Trophoblast cell (in vitro differentiated cells and primary cell): ENCODE results near the gene RFC3.

Source experiments
- DNase-seq, 2 donors: peaks; one replicate each; pipeline ENCODE4 v3.0.0-alpha.2; 2016
- H2AFZ ChIP-seq: 2 replicates; pipeline ENCODE4 v1.6.1; 2013; ENCODE audit warnings: low read length, moderate library complexity, mild to moderate bottlenecking; ENCODE audit not compliant: insufficient read depth, poor library complexity
- H2AK5ac ChIP-seq: 2 replicates; pipeline ENCODE4 v1.6.1; 2013; ENCODE audit warnings: mild to moderate bottlenecking, low read length
- H2BK120ac ChIP-seq: 2 replicates; pipeline ENCODE4 v1.6.1; 2013; ENCODE audit warnings: low read length, mild to moderate bottlenecking, moderate library complexity; ENCODE audit not compliant: insufficient read depth, poor library complexity
- H2BK12ac ChIP-seq: 2 replicates; pipeline ENCODE4 v1.6.1; 2013; ENCODE audit warnings: mild to moderate bottlenecking, low read length, moderate library complexity
- H2BK5ac ChIP-seq: 2 replicates; pipeline ENCODE4 v1.6.1; 2013; ENCODE audit warnings: low read length, low read depth, moderate library complexity, mild to moderate bottlenecking; ENCODE audit not compliant: poor library complexity
- H3K14ac ChIP-seq: 2 replicates; pipeline ENCODE4 v1.6.1; 2013; ENCODE audit warnings: mild to moderate bottlenecking, low read length
- H3K18ac ChIP-seq: 2 replicates; pipeline ENCODE4 v1.6.1; 2013; ENCODE audit warnings: mild to moderate bottlenecking, low read length
- H3K23ac ChIP-seq: 2 replicates; pipeline ENCODE4 v1.6.1; 2013; ENCODE audit warnings: low read length
- H3K27ac ChIP-seq: 2 replicates; pipeline ENCODE4 v1.5.1; 2013; ENCODE audit warnings: low read depth, mild to moderate bottlenecking, inconsistent platforms, low read length, moderate library complexity
- H3K27me3 ChIP-seq: 2 replicates; pipeline ENCODE4 v1.6.1; 2013; ENCODE audit warnings: inconsistent platforms, mild to moderate bottlenecking, low read length, moderate library complexity; ENCODE audit not compliant: insufficient read depth
- H3K36me3 ChIP-seq, 2 experiments: 1 replicate in 1 of 2; 2 replicates in 1 of 2; pipeline ENCODE4 v1.6.1; 2013; ENCODE audit warnings: low read length in 2 of 2, mild to moderate bottlenecking in 2 of 2, moderate library complexity in 1 of 2; ENCODE audit not compliant: insufficient read depth in 2 of 2, control insufficient read depth in 1 of 2
- H3K4ac ChIP-seq: 2 replicates; pipeline ENCODE4 v1.6.1; 2013; ENCODE audit warnings: low read depth, mild to moderate bottlenecking, low read length, moderate library complexity
- H3K4me1 ChIP-seq, 2 experiments: 1 replicate in 1 of 2; 2 replicates in 1 of 2; pipeline ENCODE4 v1.6.1; 2013; ENCODE audit warnings: low read length in 2 of 2, mild to moderate bottlenecking in 2 of 2, moderate library complexity in 1 of 2; ENCODE audit not compliant: insufficient read depth in 2 of 2, control insufficient read depth in 1 of 2
- H3K4me2 ChIP-seq: 2 replicates; pipeline ENCODE4 v1.6.1; 2013; ENCODE audit warnings: inconsistent platforms, mild to moderate bottlenecking, low read length, moderate library complexity
- H3K4me3 ChIP-seq: 2 replicates; pipeline ENCODE4 v1.5.1; 2013; ENCODE audit warnings: mild to moderate bottlenecking, low read depth, low read length, inconsistent platforms
- H3K79me1 ChIP-seq: one replicate; pipeline ENCODE4 v1.6.1; 2013; ENCODE audit warnings: low read length
- H3K79me2 ChIP-seq: 2 replicates; pipeline ENCODE4 v1.6.1; 2013; ENCODE audit warnings: low read length, mild to moderate bottlenecking; ENCODE audit not compliant: control insufficient read depth, insufficient read depth, poor library complexity
- H3K9ac ChIP-seq: 2 replicates; pipeline ENCODE4 v1.6.1; 2013; ENCODE audit warnings: mild to moderate bottlenecking, low read length
- H3K9me3 ChIP-seq: 2 replicates; pipeline ENCODE4 v1.6.1; 2013; ENCODE audit warnings: low read depth, mild to moderate bottlenecking, control low read depth, inconsistent platforms, low read length; ENCODE audit not compliant: insufficient read depth
- H4K12ac ChIP-seq: 2 replicates; pipeline ENCODE4 v1.6.1; 2013; ENCODE audit warnings: low read depth, mild to moderate bottlenecking, low read length, moderate library complexity
- H4K8ac ChIP-seq: 2 replicates; pipeline ENCODE4 v1.6.1; 2013; ENCODE audit warnings: low read depth, mild to moderate bottlenecking, low read length, moderate library complexity
- H4K91ac ChIP-seq: one replicate; pipeline ENCODE4 v1.6.1; 2013; ENCODE audit warnings: low read depth, mild to moderate bottlenecking, low read length, moderate library complexity
- whole genome bisulfite sequencing: extraction: QIAGEN DNeasy Blood & Tissue Kit; methylation state at CpG from one replicate; pipeline ENCODE4 v1.1.7; 2013; ENCODE audit warnings: missing lambda C conversion rate; ENCODE audit not compliant: insufficient read length, insufficient coverage; ENCODE audit errors: extremely low coverage; 5-methylcytosine and 5-hydroxymethylcytosine counted together

RFC3 gene

DNA sequence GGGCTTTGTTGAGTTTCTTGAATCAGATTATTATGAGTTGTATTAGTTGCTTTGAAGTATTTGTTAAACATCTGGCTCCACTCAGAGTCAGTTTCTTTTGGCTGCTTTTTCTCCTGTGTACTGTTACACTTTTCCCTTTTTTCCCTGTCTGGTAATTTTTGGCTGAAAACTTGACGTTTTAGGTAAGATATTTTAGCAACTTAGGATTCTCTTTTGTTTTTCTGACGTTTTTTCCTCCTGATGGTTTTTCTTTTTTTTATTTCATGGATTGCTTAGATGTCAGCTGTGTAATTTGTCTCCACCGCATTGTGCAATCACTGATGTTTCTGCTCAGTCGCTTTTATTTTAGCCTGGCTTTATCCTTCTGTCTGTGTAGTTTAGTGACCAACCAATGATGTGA is 20.7 kb downstream of the RFC3 start:
- no peak overlapping the region for H3K9ac ChIP-seq
- no peak overlapping the region for H3K18ac ChIP-seq
- no peak overlapping the region for H4K91ac ChIP-seq
- no peaks in the 10 kb centered on the region for H3K9me3 ChIP-seq
- no peak overlapping the region for H4K8ac ChIP-seq
- H3K4me2 ChIP-seq, result no peak overlapping the region
- no peak overlapping the region for H3K14ac ChIP-seq
- H3K4me3 ChIP-seq, result no peak overlapping the region
- H2BK12ac ChIP-seq, result no peak overlapping the region
- no CpG with 5 or more reads among the region's 4 CpGs for WGBS
- no peak overlapping the region for H3K4ac ChIP-seq
- H2BK120ac ChIP-seq, result no peak overlapping the region
- H3K23ac ChIP-seq, result no peak overlapping the region
- no peak overlapping the region for H2AK5ac ChIP-seq
- H3K79me1 ChIP-seq, result no peaks in the 10 kb centered on the region
- H3K4me1 ChIP-seq, result no peaks in the 10 kb centered on the region
- no peak for DNase-seq
- H3K27me3 ChIP-seq, result no peaks in the 10 kb centered on the region
- no peaks in the 10 kb centered on the region for H3K79me2 ChIP-seq
- peaks cover 0 to 4% of the 10 kb centered on the region in 2 experiments for H3K36me3 ChIP-seq
- H2BK5ac ChIP-seq, result no peak overlapping the region
- H2AFZ ChIP-seq, result no peak overlapping the region
- no peak overlapping the region for H3K27ac ChIP-seq
- no peak overlapping the region for H4K12ac ChIP-seq

DNA sequence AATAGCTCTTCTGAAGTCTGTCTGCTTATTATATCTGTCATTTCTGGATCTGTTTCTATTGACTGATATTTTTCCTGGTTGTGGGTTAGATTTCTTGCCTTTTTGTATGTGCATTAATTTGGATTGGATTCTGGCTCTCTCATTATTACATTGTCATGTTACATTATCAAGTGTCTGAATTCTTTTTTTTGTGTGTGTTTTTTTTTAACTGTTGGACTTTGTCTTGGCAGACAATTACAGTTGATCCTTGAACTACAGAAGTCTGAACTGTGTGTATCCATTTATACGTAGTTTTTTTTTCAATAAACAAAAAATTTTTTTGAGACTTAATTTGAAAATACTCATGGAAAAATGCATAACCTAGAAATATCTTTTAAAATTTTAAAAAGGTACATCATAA is 22.5 kb downstream of the RFC3 start:
- H2AFZ ChIP-seq, result no peak overlapping the region
- no peak overlapping the region for H2BK12ac ChIP-seq
- no peak overlapping the region for H4K91ac ChIP-seq
- H3K23ac ChIP-seq, result no peak overlapping the region
- H3K27me3 ChIP-seq, result no peaks in the 10 kb centered on the region
- H3K18ac ChIP-seq, result no peak overlapping the region
- no peaks in the 10 kb centered on the region for H3K9me3 ChIP-seq
- no peak for DNase-seq
- no peak overlapping the region for H4K12ac ChIP-seq
- no peaks in the 10 kb centered on the region for H3K79me2 ChIP-seq
- no peak overlapping the region for H3K4ac ChIP-seq
- WGBS, result no CpG with 5 or more reads among the region's 1 CpG
- H3K4me1 ChIP-seq, result no peaks in the 10 kb centered on the region
- H4K8ac ChIP-seq, result no peak overlapping the region
- no peak overlapping the region for H3K4me3 ChIP-seq
- no peak overlapping the region for H2BK120ac ChIP-seq
- H2AK5ac ChIP-seq, result no peak overlapping the region
- peaks cover 0 to 2% of the 10 kb centered on the region in 2 experiments for H3K36me3 ChIP-seq
- no peak overlapping the region for H2BK5ac ChIP-seq
- H3K4me2 ChIP-seq, result no peak overlapping the region
- H3K14ac ChIP-seq, result no peak overlapping the region
- H3K27ac ChIP-seq, result no peak overlapping the region
- no peaks in the 10 kb centered on the region for H3K79me1 ChIP-seq
- H3K9ac ChIP-seq, result no peak overlapping the region

DNA sequence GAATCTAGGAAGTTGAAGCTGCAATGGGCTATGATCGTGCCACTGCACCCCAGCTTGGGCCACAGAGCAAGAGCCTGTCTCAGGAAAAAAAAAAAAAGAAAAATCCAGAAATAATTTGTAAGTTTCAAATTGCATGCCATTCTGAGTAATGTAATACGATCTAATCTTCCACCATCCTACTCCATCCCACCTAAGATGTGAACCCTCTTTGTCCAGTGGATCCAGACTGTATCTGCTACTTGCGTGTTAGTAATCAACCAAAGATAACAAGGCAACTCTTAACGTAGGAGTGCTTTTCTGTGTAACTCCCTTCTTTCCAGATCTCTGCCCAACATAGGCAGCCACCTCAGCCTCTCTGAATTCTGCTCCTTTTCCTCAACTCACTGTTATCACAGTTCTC is 24.3 kb downstream of the RFC3 start:
- no peak overlapping the region for H2BK5ac ChIP-seq
- peaks cover 9% of the 10 kb centered on the region in 2 experiments for H3K4me1 ChIP-seq
- no peak overlapping the region for H2BK12ac ChIP-seq
- no peak overlapping the region for H3K18ac ChIP-seq
- H2BK120ac ChIP-seq, result no peak overlapping the region
- no peak overlapping the region for H4K91ac ChIP-seq
- H4K8ac ChIP-seq, result no peak overlapping the region
- H3K9me3 ChIP-seq, result no peaks in the 10 kb centered on the region
- no peak overlapping the region for H4K12ac ChIP-seq
- H3K4me3 ChIP-seq, result no peak overlapping the region
- no peak overlapping the region for H3K4ac ChIP-seq
- DNase-seq, result no peak
- WGBS, result no CpG with 5 or more reads among the region's 4 CpGs
- no peaks in the 10 kb centered on the region for H3K36me3 ChIP-seq
- no peaks in the 10 kb centered on the region for H3K79me2 ChIP-seq
- no peak overlapping the region for H2AFZ ChIP-seq
- no peak overlapping the region for H2AK5ac ChIP-seq
- no peaks in the 10 kb centered on the region for H3K27me3 ChIP-seq
- H3K4me2 ChIP-seq, result no peak overlapping the region
- H3K27ac ChIP-seq, result no peak overlapping the region
- H3K79me1 ChIP-seq, result peaks cover 3% of the 10 kb centered on the region
- H3K14ac ChIP-seq, result no peak overlapping the region
- H3K23ac ChIP-seq, result no peak overlapping the region
- no peak overlapping the region for H3K9ac ChIP-seq

DNA sequence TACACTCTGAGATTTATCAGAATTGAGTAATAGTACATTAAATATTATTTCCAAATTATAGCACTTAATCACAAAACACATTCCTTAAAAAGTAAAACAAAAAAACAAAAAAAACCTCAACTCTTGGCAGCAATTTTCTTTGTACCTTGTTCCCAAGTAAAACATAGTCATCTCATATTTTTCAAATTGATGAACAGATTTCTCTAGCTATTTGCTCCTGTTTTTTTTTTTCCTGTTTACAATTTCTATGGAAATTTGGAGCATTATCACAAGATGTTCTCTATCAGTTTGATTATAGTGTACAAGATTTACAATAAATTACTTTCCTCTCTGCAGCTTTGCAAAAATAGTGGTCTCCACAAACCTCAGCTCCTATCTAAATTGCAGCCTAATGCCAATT is 25.0 kb downstream of the RFC3 start:
- Histone ChIP-seq H4K12ac (no peak overlapping the region), H2AFZ (no peak overlapping the region), H4K91ac (no peak overlapping the region), H3K18ac (no peak overlapping the region), H4K8ac (no peak overlapping the region), H3K79me2 (no peaks in the 10 kb centered on the region), H3K4me2 (no peak overlapping the region), H3K4me1 (peaks cover 9% of the 10 kb centered on the region in 2 experiments), H3K9me3 (no peaks in the 10 kb centered on the region), H3K4ac (no peak overlapping the region), H3K36me3 (no peaks in the 10 kb centered on the region), H3K23ac (no peak overlapping the region), H3K4me3 (no peak overlapping the region), H3K14ac (no peak overlapping the region), H2BK12ac (no peak overlapping the region), H2AK5ac (no peak overlapping the region), H3K27ac (no peak overlapping the region), H2BK120ac (no peak overlapping the region), H3K79me1 (peaks cover 3% of the 10 kb centered on the region), H3K9ac (no peak overlapping the region), H2BK5ac (no peak overlapping the region), H3K27me3 (no peaks in the 10 kb centered on the region)
- DNase-seq, result no peak
